ENCODE measurements around the gene GHRHR.

GRCh38 chr7:30990673-30991170, 27.0 kb downstream of the GHRHR start:
- TF ChIP-seq CTCF (IDR thresholded peaks at IDR 0.05; ENCODE audit: low read depth, low read length, poor library complexity, severe bottlenecking) (no peak), EZH2phosphoT487 (IDR thresholded peaks at IDR 0.05; ENCODE audit: borderline replicate concordance, low read length) (no peak)
